Astrocyte of the cerebellum (primary cell): ENCODE results near the gene TMEM212.
A peak's percentile ranks its signal among the peaks of the same experiment; 100 is the strongest.

Experiments used
- DNase-seq: peaks from one replicate; pipeline ENCODE4 v3.0.0-alpha.2; 2011; ENCODE audit warnings: low read depth
- H3K4me3 ChIP-seq: 2 replicates; pipeline ENCODE4 v1.5.1; 2011; ENCODE audit warnings: mild to moderate bottlenecking, low read depth, low read length, moderate library complexity
- in situ Hi-C: cut with HindIII; loops from 2 replicates; pipeline ENCODE4 v1.10.0; 2017; ENCODE audit warnings: low sequenced_read_pairs
- TF ChIP-seq, protein P1 (sequence below): IDR thresholded peaks from 2 replicates; pipeline ENCODE4 v1.5.1; 2012; ENCODE audit warnings: low read length, low read depth, moderate library complexity, mild to moderate bottlenecking; ENCODE audit errors: missing control alignments

Gene TMEM212

DNA sequence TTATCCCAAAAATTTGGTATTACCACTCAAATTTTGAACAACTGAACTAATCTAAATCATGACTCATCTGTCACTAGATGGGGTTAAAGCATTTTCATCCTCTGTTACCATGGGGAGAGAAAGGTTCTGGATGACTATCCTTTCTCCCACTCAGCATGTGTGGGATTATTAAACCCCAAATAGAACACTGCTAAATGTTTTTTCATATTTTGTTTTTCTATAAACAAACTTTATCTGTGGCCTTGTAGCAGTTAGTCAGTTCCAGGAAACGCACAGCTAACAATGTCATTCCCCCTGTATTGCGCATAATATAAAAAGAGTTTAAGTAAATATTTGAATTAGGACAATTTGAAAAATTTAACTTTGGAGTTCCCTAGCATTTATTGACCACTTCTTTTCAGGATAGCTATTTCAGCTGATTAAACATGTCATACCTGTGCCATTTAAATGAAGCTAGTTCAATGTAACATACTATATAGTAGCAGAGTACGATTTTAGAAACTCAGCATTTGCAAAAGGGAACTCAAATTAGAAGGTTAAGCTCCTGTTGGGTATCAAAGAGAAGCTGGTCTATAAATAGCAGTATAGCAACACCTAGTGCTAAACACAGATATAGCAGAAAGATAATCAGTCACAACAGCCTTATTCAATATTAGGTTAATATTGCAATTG, 9.2 kb upstream of the TMEM212 start:
- TF ChIP-seq, protein P1, sequence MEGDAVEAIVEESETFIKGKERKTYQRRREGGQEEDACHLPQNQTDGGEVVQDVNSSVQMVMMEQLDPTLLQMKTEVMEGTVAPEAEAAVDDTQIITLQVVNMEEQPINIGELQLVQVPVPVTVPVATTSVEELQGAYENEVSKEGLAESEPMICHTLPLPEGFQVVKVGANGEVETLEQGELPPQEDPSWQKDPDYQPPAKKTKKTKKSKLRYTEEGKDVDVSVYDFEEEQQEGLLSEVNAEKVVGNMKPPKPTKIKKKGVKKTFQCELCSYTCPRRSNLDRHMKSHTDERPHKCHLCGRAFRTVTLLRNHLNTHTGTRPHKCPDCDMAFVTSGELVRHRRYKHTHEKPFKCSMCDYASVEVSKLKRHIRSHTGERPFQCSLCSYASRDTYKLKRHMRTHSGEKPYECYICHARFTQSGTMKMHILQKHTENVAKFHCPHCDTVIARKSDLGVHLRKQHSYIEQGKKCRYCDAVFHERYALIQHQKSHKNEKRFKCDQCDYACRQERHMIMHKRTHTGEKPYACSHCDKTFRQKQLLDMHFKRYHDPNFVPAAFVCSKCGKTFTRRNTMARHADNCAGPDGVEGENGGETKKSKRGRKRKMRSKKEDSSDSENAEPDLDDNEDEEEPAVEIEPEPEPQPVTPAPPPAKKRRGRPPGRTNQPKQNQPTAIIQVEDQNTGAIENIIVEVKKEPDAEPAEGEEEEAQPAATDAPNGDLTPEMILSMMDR: peak; percentile 47
- no peak for DNase-seq
- no peak overlapping the region for H3K4me3 ChIP-seq
- in situ Hi-C loops: no loop called here

DNA sequence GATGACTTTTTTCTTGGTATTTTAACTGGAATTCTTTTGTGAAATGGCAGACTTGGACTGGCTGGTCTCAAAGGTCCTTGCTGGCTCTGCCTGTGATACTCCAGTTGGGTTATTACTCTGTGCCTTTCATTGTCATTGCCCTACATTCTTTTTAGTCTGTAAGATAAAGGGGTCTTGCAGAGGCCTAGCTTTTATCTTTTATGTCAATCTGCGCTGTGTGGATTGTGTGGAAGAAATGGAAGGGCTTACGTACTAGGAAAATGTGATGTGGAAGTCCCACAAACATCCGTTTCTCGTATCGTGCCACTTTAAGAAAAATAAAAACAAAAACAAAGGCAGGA, 8.7 kb upstream of the TMEM212 start:
- in situ Hi-C loops: no loop called here
- no peak for DNase-seq
- no peak overlapping the region for H3K4me3 ChIP-seq
- TF ChIP-seq, protein P1: no peak

DNA sequence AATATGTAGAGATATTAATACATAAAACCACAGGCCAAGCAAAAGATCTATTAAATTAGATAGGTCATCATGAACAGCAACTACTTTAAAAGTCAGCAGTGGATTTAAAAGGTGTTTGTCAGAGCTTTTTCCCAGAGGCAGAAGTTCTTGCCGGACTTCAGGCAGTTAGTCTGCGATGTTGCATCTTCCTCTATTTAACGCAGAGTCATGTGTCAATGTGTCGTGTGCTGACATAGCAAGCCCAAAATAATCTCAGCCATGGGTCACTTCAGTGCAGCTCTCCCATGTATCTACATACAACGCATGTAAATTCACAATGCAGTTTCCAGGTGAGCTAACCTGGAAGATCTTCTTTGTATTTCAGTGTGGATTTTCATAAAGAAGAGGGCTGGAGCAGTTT, 8.0 kb upstream of the TMEM212 start:
- in situ Hi-C loops: no loop called here
- no peak for DNase-seq
- TF ChIP-seq, protein P1: no peak
- H3K4me3 ChIP-seq: no peak overlapping the region

DNA sequence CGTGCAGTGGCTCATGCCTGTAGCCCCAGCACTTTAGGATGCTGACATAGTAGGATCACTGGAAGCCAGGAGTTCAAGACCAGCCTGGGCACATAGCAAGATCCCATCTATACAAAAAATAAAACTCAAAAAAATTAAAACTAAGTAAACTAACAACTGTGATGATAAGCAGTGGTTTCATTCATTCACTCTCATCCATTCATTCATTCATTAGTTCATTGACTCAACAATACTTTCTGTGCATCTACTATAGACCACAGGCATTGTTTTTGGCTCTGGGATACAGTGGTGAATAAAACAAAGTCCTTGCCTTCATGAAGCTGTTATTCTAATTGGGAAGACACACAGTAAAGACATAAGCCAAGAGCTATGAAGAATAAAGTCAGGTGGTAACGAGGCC, 7.5 kb upstream of the TMEM212 start:
- TF ChIP-seq, protein P1: no peak
- in situ Hi-C loops: no loop called here
- DNase-seq: no peak
- H3K4me3 ChIP-seq: no peak overlapping the region

DNA sequence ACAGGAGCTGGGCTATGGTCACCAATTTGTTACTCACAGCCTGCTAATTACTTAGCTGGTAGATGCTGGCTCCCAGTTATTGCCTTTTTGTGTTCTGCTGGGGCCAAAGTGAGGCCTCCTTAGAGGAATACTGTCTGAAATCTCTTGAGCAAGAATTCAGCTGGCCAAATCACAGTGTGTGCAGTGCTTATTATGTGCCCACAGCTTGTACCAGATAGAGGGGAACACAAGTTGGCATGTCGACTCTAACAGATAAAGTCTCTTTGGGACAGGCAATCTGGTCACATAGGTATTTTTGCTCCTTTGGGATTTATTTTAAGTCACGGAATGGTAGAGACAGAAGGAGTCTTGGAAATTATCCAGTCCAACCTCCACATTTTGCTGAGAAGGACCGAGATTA, 6.3 kb upstream of the TMEM212 start:
- H3K4me3 ChIP-seq: no peak overlapping the region
- TF ChIP-seq, protein P1: no peak
- no peak for DNase-seq
- in situ Hi-C loops: no loop called here

DNA sequence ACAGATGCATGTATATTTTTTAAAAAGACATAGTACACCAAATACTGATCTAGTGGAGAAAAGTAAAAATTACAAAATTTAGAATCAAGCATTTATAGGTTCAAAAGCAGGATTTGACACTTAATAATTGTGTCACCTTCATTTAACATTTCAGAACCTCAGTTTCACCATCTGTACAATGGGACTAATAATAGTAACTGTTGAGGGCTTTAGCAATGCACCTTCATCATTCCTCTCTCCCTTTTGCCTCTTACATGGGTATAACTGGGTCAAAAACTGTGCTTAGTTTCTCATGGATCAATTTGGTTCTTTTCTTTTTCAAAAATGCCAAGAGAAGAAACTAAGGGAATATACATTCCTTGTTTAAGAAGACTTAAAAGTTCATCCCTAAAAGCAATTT, 5.5 kb upstream of the TMEM212 start:
- in situ Hi-C loops: no loop called here
- TF ChIP-seq, protein P1: no peak
- no peak overlapping the region for H3K4me3 ChIP-seq
- DNase-seq: no peak
